ENCODE measurements around the gene R3HDML.

The R3HDML gene

GRCh38 chr20:44400671-44400969, 63.8 kb downstream of the R3HDML start:
- no peak for DNase-seq (ENCODE audit: low read depth)
- no peak overlapping the region for H3K4me3 ChIP-seq (ENCODE audit: low read depth, low read length)
- TF ChIP-seq MYC (IDR thresholded peaks at IDR 0.05; ENCODE audit: low read depth, low read length) = no peak
- no peak for TF ChIP-seq CTCF (IDR thresholded peaks at IDR 0.05; ENCODE audit: low read depth, low read length)
- TF ChIP-seq POLR2A (IDR thresholded peaks at IDR 0.05; ENCODE audit: extremely low read depth, insufficient read length) = no peak
- TF ChIP-seq MAX (IDR thresholded peaks at IDR 0.05; ENCODE audit: low read depth, low read length) = no peak
